ENCODE measurements around the gene UNKL.

Gene UNKL

GRCh38 chr16:1450218-1450617, 35.7 kb upstream of the UNKL start:
- Histone ChIP-seq H3K36me3 (ENCODE audit: insufficient read depth, low read length) (peaks cover 85% of the 10 kb centered on the region), H4K20me1 (ENCODE audit: insufficient read depth, low read length) (peaks cover 11% of the 10 kb centered on the region; the same call in 1 of the 2 replicates)

GRCh38 chr16:1449201-1449788, 34.8 kb upstream of the UNKL start:
- no peak for TF ChIP-seq EZH2 (IDR thresholded peaks at IDR 0.05; ENCODE audit: borderline replicate concordance, low read depth, low read length, severe bottlenecking)
- no peak for TF ChIP-seq CTCF (IDR thresholded peaks at IDR 0.05; ENCODE audit: borderline replicate concordance, extremely low read depth, low read length, poor library complexity, severe bottlenecking)
- H2AFZ ChIP-seq (ENCODE audit: low read depth, low read length), result no peak overlapping the region
- no peaks in the 10 kb centered on the region for H3K9me3 ChIP-seq (ENCODE audit: insufficient read depth, low read length, severe bottlenecking)
- H4K20me1 ChIP-seq (ENCODE audit: insufficient read depth, low read length), result peaks cover 11% of the 10 kb centered on the region; the same call in 1 of the 2 replicates
- no peak overlapping the region for H3K9ac ChIP-seq (ENCODE audit: low read depth, low read length)
- H3K36me3 ChIP-seq (ENCODE audit: insufficient read depth, low read length), result peaks cover 76% of the 10 kb centered on the region
- H3K4me2 ChIP-seq (ENCODE audit: insufficient read depth, low read length), result no peak overlapping the region
- DNase-seq (no peak), ATAC-seq (ENCODE audit: insufficient read depth, low read depth) (no peak)
- H3K4me3 ChIP-seq (ENCODE audit: low read depth in 1 of 2, low read length in 2 of 2), result no peak overlapping the region
- no peaks in the 10 kb centered on the region for H3K4me1 ChIP-seq (ENCODE audit: insufficient read depth, low read length)
- no peaks in the 10 kb centered on the region for H3K79me2 ChIP-seq (ENCODE audit: insufficient read depth, low read length)
- H3K27me3 ChIP-seq (ENCODE audit: insufficient read depth, low read length, poor library complexity), result no peaks in the 10 kb centered on the region
- no peak overlapping the region for H3K27ac ChIP-seq (ENCODE audit: low read length)

More at GRCh38 chr16:1450218-1450617, 35.7 kb upstream of the UNKL start:
- TF ChIP-seq EZH2 (IDR thresholded peaks at IDR 0.05; ENCODE audit: borderline replicate concordance, low read depth, low read length, severe bottlenecking) (no peak), CTCF (IDR thresholded peaks at IDR 0.05; ENCODE audit: borderline replicate concordance, extremely low read depth, low read length, poor library complexity, severe bottlenecking) (peak; percentile 8)
- Histone ChIP-seq H3K27me3 (ENCODE audit: insufficient read depth, low read length, poor library complexity) (no peaks in the 10 kb centered on the region), H3K4me2 (ENCODE audit: insufficient read depth, low read length) (no peak overlapping the region), H3K79me2 (ENCODE audit: insufficient read depth, low read length) (no peaks in the 10 kb centered on the region), H3K27ac (ENCODE audit: low read length) (no peak overlapping the region), H3K4me3 (ENCODE audit: low read depth in 1 of 2, low read length in 2 of 2) (no peak overlapping the region), H3K9me3 (ENCODE audit: insufficient read depth, low read length, severe bottlenecking) (no peaks in the 10 kb centered on the region), H2AFZ (ENCODE audit: low read depth, low read length) (no peak overlapping the region), H3K4me1 (ENCODE audit: insufficient read depth, low read length) (no peaks in the 10 kb centered on the region), H3K9ac (ENCODE audit: low read depth, low read length) (no peak overlapping the region)
- DNase-seq, result no peak
- ATAC-seq (ENCODE audit: insufficient read depth, low read depth), result no peak

GRCh38 chr16:1448536-1449116, 34.1 kb upstream of the UNKL start:
- Histone ChIP-seq H3K4me2 (ENCODE audit: insufficient read depth, low read length) (no peak overlapping the region), H3K4me3 (ENCODE audit: low read depth in 1 of 2, low read length in 2 of 2) (no peak overlapping the region), H3K27ac (ENCODE audit: low read length) (no peak overlapping the region), H3K9me3 (ENCODE audit: insufficient read depth, low read length, severe bottlenecking) (no peaks in the 10 kb centered on the region), H3K36me3 (ENCODE audit: insufficient read depth, low read length) (peaks cover 70% of the 10 kb centered on the region), H4K20me1 (ENCODE audit: insufficient read depth, low read length) (peaks cover 11% of the 10 kb centered on the region; the same call in 1 of the 2 replicates), H3K4me1 (ENCODE audit: insufficient read depth, low read length) (no peaks in the 10 kb centered on the region), H3K9ac (ENCODE audit: low read depth, low read length) (no peak overlapping the region), H3K27me3 (ENCODE audit: insufficient read depth, low read length, poor library complexity) (no peaks in the 10 kb centered on the region), H3K79me2 (ENCODE audit: insufficient read depth, low read length) (no peaks in the 10 kb centered on the region), H2AFZ (ENCODE audit: low read depth, low read length) (no peak overlapping the region)
- TF ChIP-seq EZH2 (IDR thresholded peaks at IDR 0.05; ENCODE audit: borderline replicate concordance, low read depth, low read length, severe bottlenecking), result no peak
- no peak for TF ChIP-seq CTCF (IDR thresholded peaks at IDR 0.05; ENCODE audit: borderline replicate concordance, extremely low read depth, low read length, poor library complexity, severe bottlenecking)
- ATAC-seq (ENCODE audit: insufficient read depth, low read depth) (no peak), DNase-seq (no peak)
